OCI-LY7 (cell line): Measurements from ENCODE around the gene LRRC4C. TPM values are rescaled to one million over a fixed set of nuclear protein-coding genes. Genes with fewer than 3 reads are reported as not detected.

ENCODE experiments used
- BruUV-seq: library from RNA; stranded (reverse); fragments of 400-500 nt; replicated peaks from 2 replicates; lab custom pipeline; 2021; lab: Mats Ljungman, UMichigan
- CTCF ChIA-PET: fragments of 300-600 bp; sonication (Branson Sonifier 250); formaldehyde crosslinking; loops from one replicate; lab custom pipeline; 2022; ENCODE audit warnings: antibody characterized with exemption; ENCODE audit not compliant: unreplicated experiment; lab: Charles Lee
- POLR2A ChIA-PET: fragments of 300-600 bp; sonication (Branson Sonifier 250); formaldehyde crosslinking; loops from one replicate; lab custom pipeline; 2022; ENCODE audit warnings: antibody characterized with exemption; lab: Charles Lee
- DNase-seq: peaks from one replicate; pipeline ENCODE4 v3.0.0-alpha.2; 2015; ENCODE audit warnings: low spot score
- H2AFZ ChIP-seq: fragments of 200-600 bp; sonication (generic), shearing (Covaris generic); 2 replicates; pipeline ENCODE4 v1.6.1; 2014; ENCODE audit warnings: mild to moderate bottlenecking, antibody characterized with exemption, low read length, moderate library complexity
- H3K27ac ChIP-seq: fragments of 200-600 bp; sonication (generic); 2 replicates; pipeline ENCODE4 v1.5.1; 2014; ENCODE audit warnings: mixed run types, low read depth, mild to moderate bottlenecking, moderate library complexity, low read length, inconsistent platforms; ENCODE audit not compliant: poor library complexity, severe bottlenecking
- H3K36me3 ChIP-seq: fragments of 200-600 bp; sonication (generic); 2 replicates; pipeline ENCODE4 v1.6.1; 2014; ENCODE audit warnings: mild to moderate bottlenecking, antibody characterized with exemption, low read length, moderate library complexity, mixed read lengths; ENCODE audit not compliant: insufficient read depth
- H3K4me1 ChIP-seq: fragments of 200-600 bp; sonication (generic); 2 replicates; pipeline ENCODE4 v1.5.1; 2014; ENCODE audit warnings: mild to moderate bottlenecking, low read length; ENCODE audit not compliant: insufficient read depth, poor library complexity, severe bottlenecking
- H3K4me2 ChIP-seq: fragments of 200-600 bp; sonication (generic); 2 replicates; pipeline ENCODE4 v1.6.1; 2014; ENCODE audit warnings: mild to moderate bottlenecking, low read length
- H3K4me3 ChIP-seq: fragments of 200-600 bp; sonication (generic); 2 replicates; pipeline ENCODE4 v1.5.1; 2014; ENCODE audit warnings: mild to moderate bottlenecking, low read depth, low read length; ENCODE audit not compliant: poor library complexity, severe bottlenecking
- H3K79me2 ChIP-seq: fragments of 200-600 bp; sonication (generic); 2 replicates; pipeline ENCODE4 v1.6.1; 2016; ENCODE audit warnings: low read depth, mild to moderate bottlenecking, low read length, moderate library complexity, mixed read lengths; ENCODE audit not compliant: insufficient read depth
- H3K9me2 ChIP-seq: fragments of 200-600 bp; sonication (generic); 2 replicates; pipeline ENCODE4 v1.6.1; 2016; ENCODE audit warnings: mild to moderate bottlenecking, low read length, mixed read lengths; ENCODE audit not compliant: insufficient read depth
- H3K9me3 ChIP-seq: fragments of 200-600 bp; sonication (generic); 2 replicates; pipeline ENCODE4 v1.6.1; 2014; ENCODE audit warnings: mild to moderate bottlenecking, mixed run types, low read length, mixed read lengths
- H4K20me1 ChIP-seq: fragments of 200-600 bp; sonication (generic); 2 replicates; pipeline ENCODE4 v1.6.1; 2014; ENCODE audit warnings: mild to moderate bottlenecking, antibody characterized with exemption, low read length, moderate library complexity, mixed read lengths; ENCODE audit not compliant: insufficient read depth
- CTCF ChIP-seq: fragments of 200-600 bp; sonication (generic); conservative IDR thresholded peaks from 2 replicates; pipeline ENCODE4 v1.5.1; 2014; ENCODE audit warnings: mild to moderate bottlenecking, antibody characterized with exemption, low read length, moderate library complexity, mixed read lengths
- EZH2phosphoT487 ChIP-seq: fragments of 200-600 bp; sonication (generic); IDR thresholded peaks from 2 replicates; pipeline ENCODE4 v1.6.1; 2018; ENCODE audit warnings: low read depth, borderline replicate concordance, mild to moderate bottlenecking, mixed run types, antibody characterized with exemption, low read length, moderate library complexity, mixed read lengths
- intact Hi-C: fragments of 100-400 bp; cut with micrococcal nuclease; formaldehyde crosslinking; loops from one replicate; pipeline ENCODE4 v1.10.0; 2022; ENCODE audit not compliant: unreplicated experiment
- total RNA-seq, 2 experiments: library from RNA; depleted of rRNA in 1 of 2; stranded (reverse); fragments of >200 nt in 1 of 2; shearing (Covaris generic) in 1 of 2; gene quantifications; 2 replicates each; pipeline ENCODE4 v1.2.3, GENCODE V29; 2014 to 2022

LRRC4C gene
- total RNA-seq, 2 experiments from 2014 or later: not detected

GRCh38 chr11:41081756-41082285, 377.6 kb downstream of the LRRC4C start:
- Histone ChIP-seq H3K4me1 (no peaks in the 10 kb centered on the region), H2AFZ (no peak overlapping the region), H3K4me2 (no peak overlapping the region), H3K4me3 (no peak overlapping the region), H3K36me3 (no peaks in the 10 kb centered on the region), H3K27ac (no peak overlapping the region), H4K20me1 (no peaks in the 10 kb centered on the region), H3K79me2 (no peaks in the 10 kb centered on the region), H3K9me3 (no peaks in the 10 kb centered on the region), H3K9me2 (no peaks in the 10 kb centered on the region)
- TF ChIP-seq EZH2phosphoT487 (no peak), CTCF (no peak)
- CTCF ChIA-PET: no interaction called here
- BruUV-seq: no TSS peak
- POLR2A ChIA-PET: interaction anchor here (0.9 kb wide), 1 partner anchor 8 kb away, joined by 3 read pairs; no protein-coding TSS in a partner anchor
- DNase-seq: no peak
- intact Hi-C loops: no loop called here

- CTCF ChIA-PET: no interaction called here
- H3K27ac ChIP-seq: no peak overlapping the region
- no peaks in the 10 kb centered on the region for H3K9me3 ChIP-seq
- H3K36me3 ChIP-seq: no peaks in the 10 kb centered on the region
- H2AFZ ChIP-seq: no peak overlapping the region
- H3K79me2 ChIP-seq: no peaks in the 10 kb centered on the region
- BruUV-seq: no TSS peak
- H4K20me1 ChIP-seq: no peaks in the 10 kb centered on the region
- H3K4me1 ChIP-seq: peaks cover 3% of the 10 kb centered on the region
- TF ChIP-seq CTCF (no peak), EZH2phosphoT487 (no peak)
- POLR2A ChIA-PET: no interaction called here
- no peak for DNase-seq
- H3K4me2 ChIP-seq: no peak overlapping the region
- no peaks in the 10 kb centered on the region for H3K9me2 ChIP-seq
- intact Hi-C loops: no loop called here
- H3K4me3 ChIP-seq: no peak overlapping the region
Observed at GRCh38 chr11:41074318-41074717, 385.1 kb downstream of the LRRC4C start.

DNA sequence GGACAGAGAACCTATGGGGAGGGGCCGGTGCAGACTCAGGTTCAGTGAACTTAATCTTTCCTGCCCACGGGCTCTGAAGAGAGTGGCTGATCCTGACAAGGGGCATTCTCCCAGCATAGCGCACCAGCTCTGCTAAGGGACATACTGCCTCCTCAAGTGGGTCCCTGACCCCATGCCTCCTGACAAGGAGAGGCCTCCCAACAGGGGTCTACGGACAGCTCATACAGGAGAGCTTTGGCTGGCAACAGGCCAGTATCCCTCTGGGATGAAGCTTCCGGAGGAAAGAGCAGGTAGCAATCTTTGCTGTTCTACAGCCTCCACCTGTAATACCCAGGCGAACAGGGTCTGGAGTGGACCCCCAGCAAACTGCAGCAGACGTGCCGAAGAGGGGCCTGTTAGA, 394.0 kb downstream of the LRRC4C start:
- CTCF ChIA-PET: interaction anchor here (0.6 kb wide), 1 partner anchor 363 kb away, joined by 3 read pairs; no protein-coding TSS in a partner anchor
- Histone ChIP-seq H3K9me2 (no peaks in the 10 kb centered on the region), H3K79me2 (no peaks in the 10 kb centered on the region), H2AFZ (no peak overlapping the region), H3K9me3 (no peaks in the 10 kb centered on the region), H3K4me3 (no peak overlapping the region), H3K4me2 (no peak overlapping the region), H3K4me1 (no peaks in the 10 kb centered on the region), H4K20me1 (no peaks in the 10 kb centered on the region), H3K36me3 (no peaks in the 10 kb centered on the region), H3K27ac (no peak overlapping the region)
- intact Hi-C loops: no loop called here
- no TSS peak for BruUV-seq
- no peak for DNase-seq
- POLR2A ChIA-PET: no interaction called here
- TF ChIP-seq EZH2phosphoT487 (no peak), CTCF (no peak)
